SKM-1 treated with dmso at 0.1 percent for 144 hours (cell line): ENCODE results near the gene NOS1AP.

Experiments
- DNase-seq: peaks from one replicate; lab custom pipeline; 2025; ENCODE audit not compliant: unreplicated experiment; lab: John Stamatoyannopoulos, UW

Gene NOS1AP

GRCh38 chr1:162285149-162285561 is 215.7 kb downstream of the NOS1AP start:
- no peak for DNase-seq

GRCh38 chr1:162291000-162291399 is 221.5 kb downstream of the NOS1AP start:
- no peak for DNase-seq

GRCh38 chr1:162292422-162292849 is 222.9 kb downstream of the NOS1AP start:
- no peak for DNase-seq

- DNase-seq: no peak
Observed at GRCh38 chr1:162293073-162293692, 223.7 kb downstream of the NOS1AP start.

- no peak for DNase-seq
Observed at GRCh38 chr1:162294015-162294414, 224.5 kb downstream of the NOS1AP start.

GRCh38 chr1:162297208-162297607 is 227.7 kb downstream of the NOS1AP start:
- DNase-seq: no peak

GRCh38 chr1:162298266-162298665 is 228.8 kb downstream of the NOS1AP start:
- DNase-seq: no peak

GRCh38 chr1:162299018-162299417 is 229.5 kb downstream of the NOS1AP start:
- DNase-seq: no peak

- no peak for DNase-seq
Observed at GRCh38 chr1:162300057-162300917, 230.8 kb downstream of the NOS1AP start.

- no peak for DNase-seq
Observed at GRCh38 chr1:162301696-162302095, 232.2 kb downstream of the NOS1AP start.

- DNase-seq: no peak
Observed at GRCh38 chr1:162302306-162303003, 233.0 kb downstream of the NOS1AP start.

GRCh38 chr1:162303004-162303344 is 233.5 kb downstream of the NOS1AP start:
- no peak for DNase-seq

GRCh38 chr1:162304736-162305135 is 235.2 kb downstream of the NOS1AP start:
- no peak for DNase-seq

- DNase-seq: no peak
Observed at GRCh38 chr1:162305969-162306368, 236.5 kb downstream of the NOS1AP start.

- no peak for DNase-seq
Observed at GRCh38 chr1:162310337-162310736, 240.8 kb downstream of the NOS1AP start.

GRCh38 chr1:162314206-162314605 is 244.7 kb downstream of the NOS1AP start:
- DNase-seq: no peak

GRCh38 chr1:162315673-162316072 is 246.2 kb downstream of the NOS1AP start:
- DNase-seq: no peak

GRCh38 chr1:162316187-162316586 is 246.7 kb downstream of the NOS1AP start:
- no peak for DNase-seq

- no peak for DNase-seq
Observed at GRCh38 chr1:162317621-162318020, 248.1 kb downstream of the NOS1AP start.

- DNase-seq: no peak
Observed at GRCh38 chr1:162319493-162320175, 250.1 kb downstream of the NOS1AP start.

GRCh38 chr1:162321809-162322422 is 252.4 kb downstream of the NOS1AP start:
- DNase-seq: no peak
